Measurements from ENCODE around the gene ADCY9. TPM values are rescaled to one million over a fixed set of nuclear protein-coding genes. Genes with fewer than 3 reads are reported as not detected.
A peak's percentile ranks its signal among the peaks of the same experiment; 100 is the strongest.
"Not testable (repeated sequence)": the region's sequence is repeated elsewhere in the genome, so short reads cannot be mapped to it uniquely, and the experiment has no call there.

Gene ADCY9
- 10 to 100 TPM; 31.5 to 42.2 TPM for total RNA-seq

- H3K4me1 ChIP-seq, result peaks cover 0 to 44% of the 10 kb centered on the region in 2 donors
- H3K4me3 ChIP-seq, result peak within 1 kb of the TSS; percentile 45 to 74
- TF ChIP-seq CTCF (IDR thresholded peaks at IDR 0.05), result no peak
- peak within 1 kb of the TSS; percentile 72 to 83 for H3K27ac ChIP-seq
- no peaks in the 10 kb centered on the region for H3K9me3 ChIP-seq
- no peaks in the 10 kb centered on the region for H3K36me3 ChIP-seq
- DNase-seq (ENCODE audit: low spot score), result no peak
- H3K27me3 ChIP-seq, result no peaks in the 10 kb centered on the region
Observed at GRCh38 chr16:4116325-4117249, at the start of gene ADCY9. TSS of gene ADCY9 (minus strand) at chr16:4116442. CDS start at chr16:4115442, 1,000 bp downstream.

- no peaks in the 10 kb centered on the region for H3K27me3 ChIP-seq
- no peaks in the 10 kb centered on the region for H3K36me3 ChIP-seq
- H3K4me3 ChIP-seq, result no peak overlapping the region
- no peaks in the 10 kb centered on the region for H3K9me3 ChIP-seq
- DNase-seq (ENCODE audit: low spot score), result no peak
- no peaks in the 10 kb centered on the region for H3K4me1 ChIP-seq
- TF ChIP-seq CTCF (IDR thresholded peaks at IDR 0.05), result no peak
- H3K27ac ChIP-seq, result no peak overlapping the region
Observed at GRCh38 chr16:4160658-4161430, 44.6 kb upstream of the ADCY9 start.

GRCh38 chr16:4159726-4160125 is 43.5 kb upstream of the ADCY9 start:
- Histone ChIP-seq H3K27ac (no peak overlapping the region), H3K4me3 (no peak overlapping the region), H3K9me3 (no peaks in the 10 kb centered on the region), H3K27me3 (no peaks in the 10 kb centered on the region), H3K36me3 (no peaks in the 10 kb centered on the region), H3K4me1 (no peaks in the 10 kb centered on the region)
- DNase-seq (ENCODE audit: low spot score), result no peak
- no peak for TF ChIP-seq CTCF (IDR thresholded peaks at IDR 0.05)

- H3K9me3 ChIP-seq, result no peaks in the 10 kb centered on the region
- no peak overlapping the region for H3K27ac ChIP-seq
- H3K4me3 ChIP-seq, result no peak overlapping the region
- H3K4me1 ChIP-seq, result no peaks in the 10 kb centered on the region
- no peaks in the 10 kb centered on the region for H3K27me3 ChIP-seq
- no peak for TF ChIP-seq CTCF (IDR thresholded peaks at IDR 0.05)
- no peaks in the 10 kb centered on the region for H3K36me3 ChIP-seq
- DNase-seq (ENCODE audit: low spot score), result no peak
Observed at GRCh38 chr16:4158143-4159093, 42.2 kb upstream of the ADCY9 start.

- H3K27ac ChIP-seq, result no peak overlapping the region
- no peaks in the 10 kb centered on the region for H3K9me3 ChIP-seq
- TF ChIP-seq CTCF (IDR thresholded peaks at IDR 0.05), result no peak
- DNase-seq (ENCODE audit: low spot score), result no peak
- no peaks in the 10 kb centered on the region for H3K27me3 ChIP-seq
- no peaks in the 10 kb centered on the region for H3K36me3 ChIP-seq
- no peaks in the 10 kb centered on the region for H3K4me1 ChIP-seq
- H3K4me3 ChIP-seq, result no peak overlapping the region
Observed at GRCh38 chr16:4157376-4157825, 41.2 kb upstream of the ADCY9 start.

- not testable (repeated sequence) for H3K27me3 ChIP-seq; DNase-seq (ENCODE audit: low spot score); H3K27ac ChIP-seq; H3K4me3 ChIP-seq; H3K9me3 ChIP-seq; H3K4me1 ChIP-seq; H3K36me3 ChIP-seq
Observed at GRCh38 chr16:4156503-4156902, 40.3 kb upstream of the ADCY9 start.

GRCh38 chr16:4153364-4153763 is 37.1 kb upstream of the ADCY9 start:
- H3K4me1 ChIP-seq; H3K9me3 ChIP-seq; H3K27ac ChIP-seq; DNase-seq (ENCODE audit: low spot score); H3K4me3 ChIP-seq; H3K36me3 ChIP-seq; H3K27me3 ChIP-seq: not testable (repeated sequence)

Measured in right atrium auricular region (tissue), 2 donors.